HG02970 (cell line): ENCODE data around the gene UBB.

ENCODE experiments used
- ATAC-seq: cut with Tn5 transposase; IDR thresholded peaks from one replicate; pipeline ENCODE4 v1.9.1; 2021; ENCODE audit warnings: mild to moderate bottlenecking, moderate library complexity, moderate number of reproducible peaks; ENCODE audit not compliant: unreplicated experiment, low FRiP score

Gene UBB

GRCh38 chr17:16417399-16417798 lies 36.5 kb downstream of the UBB start:
- no peak for ATAC-seq

- ATAC-seq = no peak
Observed at GRCh38 chr17:16417896-16418684, 37.2 kb downstream of the UBB start.

- no peak for ATAC-seq
Observed at GRCh38 chr17:16418685-16419068, 37.8 kb downstream of the UBB start.

GRCh38 chr17:16419074-16419928 lies 38.4 kb downstream of the UBB start:
- no peak for ATAC-seq

GRCh38 chr17:16419929-16420271 lies 39.0 kb downstream of the UBB start:
- ATAC-seq = no peak

GRCh38 chr17:16422416-16422815 lies 41.5 kb downstream of the UBB start:
- no peak for ATAC-seq

- no peak for ATAC-seq
Observed at GRCh38 chr17:16423226-16423872, 42.5 kb downstream of the UBB start.

- no peak for ATAC-seq
Observed at GRCh38 chr17:16425202-16425601, 44.3 kb downstream of the UBB start.

- no peak for ATAC-seq
Observed at GRCh38 chr17:16425698-16426659, 45.1 kb downstream of the UBB start.

- no peak for ATAC-seq
Observed at GRCh38 chr17:16427020-16427419, 46.1 kb downstream of the UBB start.

- ATAC-seq = no peak
Observed at GRCh38 chr17:16428098-16428882, 47.4 kb downstream of the UBB start.

- ATAC-seq = no peak
Observed at GRCh38 chr17:16429083-16429482, 48.2 kb downstream of the UBB start.

- ATAC-seq = no peak
Observed at GRCh38 chr17:16430650-16431049, 49.8 kb downstream of the UBB start.

GRCh38 chr17:16432017-16432416 lies 51.1 kb downstream of the UBB start:
- no peak for ATAC-seq
